Pancreas (tissue), 10 donors: ENCODE measurements around the gene CSTPP1. TPM values are rescaled to one million over a fixed set of nuclear protein-coding genes. Genes with fewer than 3 reads are reported as not detected.

Source experiments
- ATAC-seq, 4 donors: fragments of 200-7000 bp; cut with Tn5 transposase; one replicate each; pipeline versions ENCODE4 v1.8.0 to v1.9.1; 2020; ENCODE audit warnings: mild to moderate bottlenecking in 4 of 4, moderate library complexity in 4 of 4
- DNase-seq, 6 donors: peaks; one replicate each; pipeline ENCODE4 v3.0.0-alpha.2; 2020
- FAIRE-seq: peaks from 2 replicates; lab custom pipeline; 2012; peaks lifted over from hg19 to GRCh38; lab: Jason Lieb, UNC
- H3K27ac ChIP-seq, 4 donors: fragments of 200-600 bp; sonication (generic); 1 replicate in 3 of 4; 2 replicates in 1 of 4; pipeline versions ENCODE4 v1.5.0 to v1.8.0; 2020
- H3K27me3 ChIP-seq, 4 donors: fragments of 200-600 bp; one replicate each; pipeline ENCODE4 v1.8.0; 2021
- H3K36me3 ChIP-seq, 3 donors: fragments of 200-600 bp; sonication (generic) in 1 of 3; one replicate each; pipeline versions ENCODE4 v1.5.0 to v1.8.0; 2020 to 2021
- H3K4me1 ChIP-seq, 3 donors: fragments of 200-600 bp; one replicate each; pipeline ENCODE4 v1.8.0; 2021
- H3K4me3 ChIP-seq, 4 donors: fragments of 200-600 bp; sonication (generic) in 2 of 4; one replicate each; pipeline versions ENCODE4 v1.5.0 to v1.8.0; 2020 to 2021
- H3K9me3 ChIP-seq, 4 donors: fragments of 200-600 bp; one replicate each; pipeline ENCODE4 v1.8.0; 2021
- CTCF ChIP-seq, 4 donors: fragments of 200-600 bp; sonication (generic) in 3 of 4; IDR thresholded peaks; one replicate each; pipeline versions ENCODE4 v1.5.0 to v1.8.0; 2021; ENCODE audit warnings: antibody characterized with exemption in 4 of 4
- WGBS, 2 donors: extraction: QIAGEN DNeasy Blood & Tissue Kit; methylation state at CpG; one replicate each; pipeline ENCODE4 v1.1.7; 2013; 5-methylcytosine and 5-hydroxymethylcytosine counted together
- intact Hi-C, 3 donors: fragments of 100-400 bp; cut with DNase I; formaldehyde crosslinking; loops; one replicate each; pipeline versions ENCODE4 v1.11.1 to v1.14.2; 2022
- polyA plus RNA-seq, 2 donors: library from polyadenylated mRNA; stranded (reverse); fragments of 200-250 nt; gene quantifications; one replicate each; pipeline ENCODE4 v1.2.3, GENCODE V29; 2013
- total RNA-seq, 6 donors: library from RNA; stranded (reverse); fragmentation: NEBNext Ultra II Directional in 4 of 6; extraction: Animal tissue kit (Norgen Biotek cat#: 25700) in 4 of 6; gene quantifications; one replicate each; pipeline versions ENCODE4 v1.2.1 to v1.2.4, GENCODE V29; 2021 to 2023
- donor health status: healthy with polysubstance abuse.
- donor health status: DM: no; HTN: no; CAD: no; lungs with moderate emphysema.
- donor health status: DM: no; HTN: no; CAD: no.
- donor health status: control.
- donor health status: control.
- donor health status: Bipolar disorder and iron deficiency.
- donor health status: DM: yes; HTN: yes; CAD: no.
- donor health status: DM: no; HTN: no; CAD: no.
- donor health status: DM: no; HTN: no; CAD: no.
- donor health status: DM: yes; HTN: yes; CAD: no.

Gene CSTPP1
- total and polyA plus RNA-seq, 8 donors: 9.7 to 23.6 (median 14.0) TPM

- DNase-seq: no peak
- no peaks in the 10 kb centered on the region for H3K36me3 ChIP-seq
- no peak for ATAC-seq
- intact Hi-C loops: no loop called here
- WGBS, 2 donors: 46 to 56% methylated on average over 13 of the region's 13 CpGs
- no peak overlapping the region for H3K4me3 ChIP-seq
- no peaks in the 10 kb centered on the region for H3K9me3 ChIP-seq
- no peaks in the 10 kb centered on the region for H3K27me3 ChIP-seq
- no peak overlapping the region for H3K27ac ChIP-seq
- H3K4me1 ChIP-seq: no peaks in the 10 kb centered on the region
- TF ChIP-seq CTCF (IDR thresholded peaks at IDR 0.05): no peak
- no peak for FAIRE-seq
Measured at GRCh38 chr11:46906609-46907041, 29.9 kb upstream of the CSTPP1 start.

GRCh38 chr11:46907606-46908005 is 29.0 kb upstream of the CSTPP1 start:
- H3K27me3 ChIP-seq: no peaks in the 10 kb centered on the region
- intact Hi-C loops: no loop called here
- H3K4me3 ChIP-seq: no peak overlapping the region
- H3K36me3 ChIP-seq: no peaks in the 10 kb centered on the region
- ATAC-seq (no peak), DNase-seq (no peak), FAIRE-seq (no peak)
- no peaks in the 10 kb centered on the region for H3K4me1 ChIP-seq
- H3K9me3 ChIP-seq: no peaks in the 10 kb centered on the region
- 96 to 100% methylated on average over 4 of the region's 4 CpGs for WGBS, 2 donors
- TF ChIP-seq CTCF (IDR thresholded peaks at IDR 0.05): no peak
- H3K27ac ChIP-seq: no peak overlapping the region

- DNase-seq (no peak), ATAC-seq (no peak), FAIRE-seq (no peak)
- Histone ChIP-seq H3K4me3 (no peak overlapping the region), H3K36me3 (no peaks in the 10 kb centered on the region), H3K27me3 (no peaks in the 10 kb centered on the region), H3K4me1 (peaks cover 0 to 4% (median 0%) of the 10 kb centered on the region in 3 donors), H3K9me3 (no peaks in the 10 kb centered on the region), H3K27ac (no peak overlapping the region)
- WGBS, 2 donors: 57% methylated on average over 13 of the region's 13 CpGs
- no peak for TF ChIP-seq CTCF (IDR thresholded peaks at IDR 0.05)
- intact Hi-C loops: no loop called here
Measured at GRCh38 chr11:46912526-46913150, 23.9 kb upstream of the CSTPP1 start.

GRCh38 chr11:46913484-46913883 is 23.1 kb upstream of the CSTPP1 start:
- intact Hi-C loops: no loop called here
- no peak for ATAC-seq

More at GRCh38 chr11:46913484-46913883, 23.1 kb upstream of the CSTPP1 start:
- 89 to 91% methylated on average over 3 of the region's 3 CpGs for WGBS, 2 donors
- Histone ChIP-seq H3K36me3 (no peaks in the 10 kb centered on the region), H3K4me1 (peaks cover 0 to 4% (median 0%) of the 10 kb centered on the region in 3 donors), H3K27me3 (no peaks in the 10 kb centered on the region), H3K4me3 (no peak overlapping the region), H3K9me3 (no peaks in the 10 kb centered on the region), H3K27ac (no peak overlapping the region)
- no peak for TF ChIP-seq CTCF (IDR thresholded peaks at IDR 0.05)
- DNase-seq (no peak), FAIRE-seq (no peak)
